Naive thymus-derived CD8-positive, alpha-beta T cell (primary cell): ENCODE results near the gene SEC16B. TPM values are rescaled to one million over a fixed set of nuclear protein-coding genes. Genes with fewer than 3 reads are reported as not detected.
"Not testable (repeated sequence)": the region's sequence is repeated elsewhere in the genome, so short reads cannot be mapped to it uniquely, and the experiment has no call there.

Experiments
- ATAC-seq, 2 donors: fragments of 150-1000 bp; cut with Tn5 transposase in 1 of 2; sonication (Bioruptor Pico), chemical (Tn5 transposase) in 1 of 2; 1 replicate in 1 of 2; 2 replicates in 1 of 2; pipeline ENCODE4 v1.10.0; 2021; ENCODE audit warnings: mild to moderate bottlenecking in 2 of 2, moderate library complexity in 2 of 2
- POLR2A ChIA-PET: fragments of 350-600 bp; sonication (Branson Sonifier 250); formaldehyde crosslinking; loops from one replicate; lab custom pipeline; 2021; ENCODE audit warnings: antibody characterized with exemption; lab: Charles Lee
- DNase-seq, 10 donors: peaks; one replicate each; pipeline versions ENCODE4 v3.0.0 to v3.0.0-alpha.2; 2020 to 2022
- H3K27ac Mint-ChIP-seq, 10 donors: one replicate each; pipeline ENCODE4 v1.8.0; 2020 to 2022; ENCODE audit warnings: mild to moderate bottlenecking in 10 of 10, mixed read lengths in 10 of 10, moderate library complexity in 4 of 10, inconsistent platforms in 1 of 10
- H3K27me3 Mint-ChIP-seq, 5 donors: one replicate each; pipeline ENCODE4 v1.8.0; 2021 to 2022; ENCODE audit warnings: mixed read lengths in 5 of 5
- H3K36me3 Mint-ChIP-seq, 3 donors: one replicate each; pipeline ENCODE4 v1.8.0; 2020 to 2022; ENCODE audit warnings: mixed read lengths in 3 of 3, mild to moderate bottlenecking in 2 of 3, inconsistent platforms in 1 of 3
- H3K4me1 Mint-ChIP-seq, 4 donors: one replicate each; pipeline ENCODE4 v1.8.0; 2021 to 2022; ENCODE audit warnings: mixed read lengths in 4 of 4
- H3K4me3 Mint-ChIP-seq, 10 donors: one replicate each; pipeline ENCODE4 v1.8.0; 2020 to 2022; ENCODE audit warnings: mild to moderate bottlenecking in 10 of 10, mixed read lengths in 10 of 10, moderate library complexity in 6 of 10, inconsistent platforms in 1 of 10
- H3K9me3 Mint-ChIP-seq, 9 donors: one replicate each; pipeline ENCODE4 v1.8.0; 2020 to 2022; ENCODE audit warnings: mixed read lengths in 9 of 9, mild to moderate bottlenecking in 3 of 9, inconsistent platforms in 1 of 9, moderate library complexity in 1 of 9
- polyA plus RNA-seq, 3 donors: library from polyadenylated mRNA; unstranded; fragments of 300-500 nt; fragmentation: Illumina TruSeq; gene quantifications; one replicate each; pipeline ENCODE4 v1.2.3, GENCODE V29; 2021
- total RNA-seq, 8 experiments: library from RNA in 2 of 8; stranded (reverse) in 2 of 8; gene quantifications; one replicate each; pipeline ENCODE4 v1.2.3 and lab custom pipeline; 2021 to 2026

The SEC16B gene
- total and polyA plus RNA-seq, 5 experiments from 2014 or later: not detected

- Mint-ChIP-seq H3K27ac (no peak overlapping the region), H3K4me3 (no peak overlapping the region), H3K27me3 (peaks cover 3 to 16% (median 5%) of the 10 kb centered on the region in 5 donors), H3K36me3 (peaks cover 0 to 2% (median 0%) of the 10 kb centered on the region in 3 donors), H3K9me3 (peaks cover 0 to 9% (median 3%) of the 10 kb centered on the region in 9 donors), H3K4me1 (no peaks in the 10 kb centered on the region)
- DNase-seq (no peak), ATAC-seq (no peak)
- POLR2A ChIA-PET: no interaction called here
These were observed 29.1 kb upstream of the SEC16B start for GRCh38 chr1:177998696-177999631.

DNA sequence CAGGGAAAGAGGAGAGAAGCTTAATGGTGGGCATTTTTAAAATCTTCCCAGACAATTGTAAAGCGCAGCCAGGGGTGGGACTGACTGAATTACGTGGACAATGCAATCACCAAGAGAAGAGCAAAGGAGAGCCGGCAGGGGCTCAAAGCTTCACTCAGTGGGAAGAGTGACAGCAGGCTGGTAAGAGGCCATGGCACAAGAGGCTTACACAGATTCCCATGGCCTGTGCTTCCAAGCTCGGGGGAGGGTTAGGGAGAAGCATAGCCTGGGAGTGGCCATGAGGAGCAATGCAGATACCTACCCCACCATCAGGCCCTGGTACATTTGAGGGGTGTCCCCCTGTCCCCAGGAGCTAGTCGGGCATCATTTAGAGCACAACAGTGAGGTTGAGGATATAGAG, 27.1 kb upstream of the SEC16B start:
- DNase-seq (no peak), ATAC-seq (no peak)
- peaks cover 0 to 9% (median 3%) of the 10 kb centered on the region in 9 donors for H3K9me3 Mint-ChIP-seq
- POLR2A ChIA-PET: no interaction called here
- peaks cover 0 to 7% (median 0%) of the 10 kb centered on the region in 5 donors for H3K27me3 Mint-ChIP-seq
- H3K27ac Mint-ChIP-seq: no peak overlapping the region
- H3K36me3 Mint-ChIP-seq: peaks cover 0 to 2% (median 0%) of the 10 kb centered on the region in 3 donors
- no peak overlapping the region for H3K4me3 Mint-ChIP-seq
- no peaks in the 10 kb centered on the region for H3K4me1 Mint-ChIP-seq

- Mint-ChIP-seq H3K36me3 (peaks cover 0 to 2% (median 0%) of the 10 kb centered on the region in 3 donors), H3K4me1 (no peaks in the 10 kb centered on the region), H3K27me3 (peaks cover 0 to 7% (median 0%) of the 10 kb centered on the region in 5 donors), H3K4me3 (no peak overlapping the region), H3K27ac (no peak overlapping the region), H3K9me3 (peaks cover 0 to 18% (median 3%) of the 10 kb centered on the region in 9 donors)
- no peak for DNase-seq
- POLR2A ChIA-PET: no interaction called here
- no peak for ATAC-seq
These were observed 25.5 kb upstream of the SEC16B start for GRCh38 chr1:177995369-177995768.

DNA sequence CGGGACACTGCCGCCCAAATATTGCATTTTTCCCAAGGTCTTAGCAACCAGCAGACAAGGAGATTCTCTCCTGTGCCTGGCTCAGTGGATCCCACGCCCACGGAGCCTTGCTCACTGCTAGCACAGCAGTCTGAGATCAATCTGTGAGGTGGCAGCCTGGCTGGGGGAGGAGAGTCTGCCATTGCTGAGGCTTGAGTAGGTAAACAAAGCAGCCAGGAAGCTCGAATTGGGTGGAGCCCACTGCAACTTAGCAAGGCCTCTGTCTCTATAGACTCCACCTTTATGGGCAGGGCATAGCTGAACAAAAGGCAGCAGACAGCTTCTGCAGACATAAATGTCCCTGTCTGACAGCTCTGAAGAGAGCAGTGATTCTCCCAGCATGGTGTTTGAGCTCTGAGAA, 16.4 kb upstream of the SEC16B start:
- DNase-seq, ATAC-seq, H3K36me3 Mint-ChIP-seq, POLR2A ChIA-PET, H3K4me3 Mint-ChIP-seq, H3K27me3 Mint-ChIP-seq, H3K4me1 Mint-ChIP-seq, H3K27ac Mint-ChIP-seq: not testable (repeated sequence)
- H3K9me3 Mint-ChIP-seq: peaks cover 0 to 40% (median 23%) of the 10 kb centered on the region in 9 donors

- no peak overlapping the region for H3K4me3 Mint-ChIP-seq
- ATAC-seq (no peak), DNase-seq (no peak)
- H3K36me3 Mint-ChIP-seq: peaks cover 0 to 7% (median 0%) of the 10 kb centered on the region in 3 donors
- H3K9me3 Mint-ChIP-seq: peaks cover 0 to 30% (median 20%) of the 10 kb centered on the region in 9 donors
- peaks cover 0 to 2% (median 0%) of the 10 kb centered on the region in 4 donors for H3K4me1 Mint-ChIP-seq
- POLR2A ChIA-PET: no interaction called here
- peaks cover 0 to 7% (median 0%) of the 10 kb centered on the region in 5 donors for H3K27me3 Mint-ChIP-seq
- H3K27ac Mint-ChIP-seq: no peak overlapping the region
These were observed 14.9 kb upstream of the SEC16B start for GRCh38 chr1:177984761-177985160.

GRCh38 chr1:177984136-177984525, 14.3 kb upstream of the SEC16B start:
- no peak overlapping the region for H3K4me3 Mint-ChIP-seq
- POLR2A ChIA-PET: no interaction called here
- peaks cover 0 to 24% (median 17%) of the 10 kb centered on the region in 9 donors for H3K9me3 Mint-ChIP-seq
- no peak overlapping the region for H3K27ac Mint-ChIP-seq
- no peak for DNase-seq
- ATAC-seq: no peak
- H3K4me1 Mint-ChIP-seq: peaks cover 0 to 2% (median 0%) of the 10 kb centered on the region in 4 donors
- H3K36me3 Mint-ChIP-seq: peaks cover 0 to 4% (median 0%) of the 10 kb centered on the region in 3 donors
- peaks cover 0 to 7% (median 0%) of the 10 kb centered on the region in 5 donors for H3K27me3 Mint-ChIP-seq

GRCh38 chr1:177983482-177984135, 13.8 kb upstream of the SEC16B start:
- Mint-ChIP-seq H3K9me3 (peaks cover 0 to 18% (median 13%) of the 10 kb centered on the region in 9 donors), H3K27me3 (peaks cover 0 to 10% (median 0%) of the 10 kb centered on the region in 5 donors), H3K4me1 (peaks cover 0 to 2% (median 0%) of the 10 kb centered on the region in 4 donors), H3K36me3 (no peaks in the 10 kb centered on the region), H3K27ac (no peak overlapping the region), H3K4me3 (no peak overlapping the region)
- DNase-seq (no peak), ATAC-seq (no peak)
- POLR2A ChIA-PET: no interaction called here

- no peak overlapping the region for H3K27ac Mint-ChIP-seq
- H3K4me3 Mint-ChIP-seq: no peak overlapping the region
- H3K27me3 Mint-ChIP-seq: peaks cover 0 to 10% (median 0%) of the 10 kb centered on the region in 5 donors
- no peak for DNase-seq
- POLR2A ChIA-PET: no interaction called here
- ATAC-seq: no peak
- peaks cover 0 to 2% (median 0%) of the 10 kb centered on the region in 4 donors for H3K4me1 Mint-ChIP-seq
- peaks cover 0 to 18% (median 13%) of the 10 kb centered on the region in 9 donors for H3K9me3 Mint-ChIP-seq
- H3K36me3 Mint-ChIP-seq: no peaks in the 10 kb centered on the region
These were observed 13.2 kb upstream of the SEC16B start for GRCh38 chr1:177983077-177983476.

GRCh38 chr1:177981200-177981599, 11.3 kb upstream of the SEC16B start:
- POLR2A ChIA-PET: no interaction called here
- H3K4me3 Mint-ChIP-seq: no peak overlapping the region
- no peak for ATAC-seq
- H3K4me1 Mint-ChIP-seq: peaks cover 0 to 2% (median 0%) of the 10 kb centered on the region in 4 donors
- H3K36me3 Mint-ChIP-seq: no peaks in the 10 kb centered on the region
- H3K27ac Mint-ChIP-seq: no peak overlapping the region
- H3K9me3 Mint-ChIP-seq: peaks cover 0 to 18% (median 0%) of the 10 kb centered on the region in 9 donors
- DNase-seq: no peak
- peaks cover 0 to 10% (median 0%) of the 10 kb centered on the region in 5 donors for H3K27me3 Mint-ChIP-seq

- Mint-ChIP-seq H3K27ac (no peak overlapping the region), H3K4me1 (peaks cover 0 to 2% (median 0%) of the 10 kb centered on the region in 4 donors), H3K9me3 (peaks cover 0 to 18% (median 0%) of the 10 kb centered on the region in 9 donors), H3K27me3 (peaks cover 0 to 8% (median 0%) of the 10 kb centered on the region in 5 donors), H3K36me3 (no peaks in the 10 kb centered on the region), H3K4me3 (no peak overlapping the region)
- no peak for ATAC-seq
- no peak for DNase-seq
- POLR2A ChIA-PET: no interaction called here
These were observed 9.4 kb upstream of the SEC16B start for GRCh38 chr1:177979272-177979671.

GRCh38 chr1:177978530-177978929, 8.7 kb upstream of the SEC16B start:
- ATAC-seq: no peak
- no peak for DNase-seq
- Mint-ChIP-seq H3K9me3 (peaks cover 0 to 18% (median 0%) of the 10 kb centered on the region in 9 donors), H3K4me1 (peaks cover 0 to 2% (median 0%) of the 10 kb centered on the region in 4 donors), H3K36me3 (no peaks in the 10 kb centered on the region), H3K27me3 (peaks cover 0 to 7% (median 0%) of the 10 kb centered on the region in 5 donors), H3K27ac (no peak overlapping the region), H3K4me3 (no peak overlapping the region)
- POLR2A ChIA-PET: no interaction called here

DNA sequence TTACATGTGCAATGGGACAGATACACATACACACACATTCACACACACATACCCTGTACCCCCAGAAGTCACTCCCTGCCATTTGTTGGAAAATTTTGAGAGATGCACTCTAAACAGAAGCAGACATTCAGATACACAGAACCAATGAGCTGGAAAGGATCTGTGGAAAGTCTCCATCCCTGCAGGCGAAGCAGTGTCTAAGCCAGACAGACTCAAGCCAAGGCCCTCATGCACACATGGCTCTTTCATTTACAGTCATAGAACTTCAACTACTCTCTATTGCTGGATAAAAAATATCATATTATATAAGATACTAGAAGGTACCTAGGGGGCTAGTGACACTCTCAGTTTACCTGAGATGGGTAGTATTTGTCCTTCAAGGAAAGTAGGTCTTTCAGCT, 7.3 kb upstream of the SEC16B start:
- Mint-ChIP-seq H3K27ac (no peak overlapping the region), H3K4me3 (no peak overlapping the region), H3K9me3 (peaks cover 0 to 18% (median 0%) of the 10 kb centered on the region in 9 donors), H3K27me3 (peaks cover 0 to 7% (median 0%) of the 10 kb centered on the region in 5 donors), H3K36me3 (no peaks in the 10 kb centered on the region), H3K4me1 (peaks cover 0 to 2% (median 0%) of the 10 kb centered on the region in 4 donors)
- POLR2A ChIA-PET: no interaction called here
- ATAC-seq (no peak), DNase-seq (no peak)

GRCh38 chr1:177976596-177976995, 6.7 kb upstream of the SEC16B start:
- DNase-seq: no peak
- no peaks in the 10 kb centered on the region for H3K4me1 Mint-ChIP-seq
- no peak overlapping the region for H3K4me3 Mint-ChIP-seq
- peaks cover 0 to 15% (median 0%) of the 10 kb centered on the region in 9 donors for H3K9me3 Mint-ChIP-seq
- H3K27ac Mint-ChIP-seq: no peak overlapping the region
- ATAC-seq: no peak
- peaks cover 0 to 7% (median 0%) of the 10 kb centered on the region in 5 donors for H3K27me3 Mint-ChIP-seq
- POLR2A ChIA-PET: no interaction called here
- H3K36me3 Mint-ChIP-seq: no peaks in the 10 kb centered on the region
